Osteocyte (in vitro differentiated cells): ENCODE data around the gene ADAM30. TPM values are rescaled to one million over a fixed set of nuclear protein-coding genes. Genes with fewer than 3 reads are reported as not detected.

ENCODE experiments used
- DNase-seq: peaks from one replicate; pipeline ENCODE4 v3.0.0; 2021; ENCODE audit warnings: mixed read lengths; ENCODE audit not compliant: unreplicated experiment; ENCODE audit errors: extremely low spot score
- H3K27ac Mint-ChIP-seq: one replicate; pipeline ENCODE4 v1.8.0; 2021; ENCODE audit warnings: mild to moderate bottlenecking, mixed read lengths; ENCODE audit not compliant: unreplicated experiment
- H3K27me3 Mint-ChIP-seq: one replicate; pipeline ENCODE4 v1.8.0; 2021; ENCODE audit warnings: mixed read lengths; ENCODE audit not compliant: unreplicated experiment
- H3K36me3 Mint-ChIP-seq: one replicate; pipeline ENCODE4 v1.8.0; 2021; ENCODE audit warnings: mixed read lengths; ENCODE audit not compliant: unreplicated experiment
- H3K4me1 Mint-ChIP-seq: one replicate; pipeline ENCODE4 v1.8.0; 2021; ENCODE audit warnings: mixed read lengths; ENCODE audit not compliant: unreplicated experiment
- H3K4me3 Mint-ChIP-seq: one replicate; pipeline ENCODE4 v1.8.0; 2021; ENCODE audit warnings: mild to moderate bottlenecking, moderate library complexity, mixed read lengths; ENCODE audit not compliant: unreplicated experiment
- H3K9me3 Mint-ChIP-seq: one replicate; pipeline ENCODE4 v1.8.0; 2021; ENCODE audit warnings: mixed read lengths; ENCODE audit not compliant: unreplicated experiment
- CTCF ChIP-seq: fragments of 200-600 bp; sonication (generic); IDR thresholded peaks from 2 replicates; pipeline ENCODE4 v1.5.0; 2021; ENCODE audit warnings: antibody characterized with exemption, mild to moderate bottlenecking, moderate library complexity
- total RNA-seq: library from RNA; stranded (reverse); gene quantifications from 2 replicates; pipeline ENCODE4 v1.2.1, GENCODE V29; 2021

Gene ADAM30
- total RNA-seq, 1 donor from 2014 or later: not detected

- Mint-ChIP-seq H3K27ac (no peak overlapping the region), H3K4me1 (no peaks in the 10 kb centered on the region), H3K36me3 (peaks cover 42% of the 10 kb centered on the region), H3K27me3 (no peaks in the 10 kb centered on the region), H3K9me3 (peaks cover 5% of the 10 kb centered on the region), H3K4me3 (no peak overlapping the region)
- DNase-seq: no peak
- TF ChIP-seq CTCF: no peak
These were observed 14.3 kb upstream of the ADAM30 start for GRCh38 chr1:119910618-119911017.

GRCh38 chr1:119909890-119910596 is 13.7 kb upstream of the ADAM30 start:
- Mint-ChIP-seq H3K27me3 (peaks cover 4% of the 10 kb centered on the region), H3K4me3 (no peak overlapping the region), H3K4me1 (no peaks in the 10 kb centered on the region), H3K27ac (no peak overlapping the region), H3K36me3 (peaks cover 37% of the 10 kb centered on the region), H3K9me3 (peaks cover 11% of the 10 kb centered on the region)
- no peak for DNase-seq
- no peak for TF ChIP-seq CTCF

GRCh38 chr1:119908661-119909060 is 12.3 kb upstream of the ADAM30 start:
- Mint-ChIP-seq H3K36me3 (peaks cover 25% of the 10 kb centered on the region), H3K4me3 (no peak overlapping the region), H3K9me3 (peaks cover 17% of the 10 kb centered on the region), H3K27ac (no peak overlapping the region), H3K27me3 (peaks cover 11% of the 10 kb centered on the region), H3K4me1 (no peaks in the 10 kb centered on the region)
- TF ChIP-seq CTCF: no peak
- no peak for DNase-seq

GRCh38 chr1:119906927-119907652 is 10.8 kb upstream of the ADAM30 start:
- Mint-ChIP-seq H3K27ac (no peak overlapping the region), H3K27me3 (peaks cover 18% of the 10 kb centered on the region), H3K4me3 (no peak overlapping the region), H3K36me3 (peaks cover 13% of the 10 kb centered on the region), H3K4me1 (no peaks in the 10 kb centered on the region), H3K9me3 (peaks cover 17% of the 10 kb centered on the region)
- no peak for DNase-seq
- no peak for TF ChIP-seq CTCF

- H3K27me3 Mint-ChIP-seq: peaks cover 20% of the 10 kb centered on the region
- no peak for TF ChIP-seq CTCF
These were observed 7.1 kb upstream of the ADAM30 start for GRCh38 chr1:119903443-119903835.

More at GRCh38 chr1:119903443-119903835, 7.1 kb upstream of the ADAM30 start:
- no peak overlapping the region for H3K27ac Mint-ChIP-seq
- peaks cover 17% of the 10 kb centered on the region for H3K9me3 Mint-ChIP-seq
- peaks cover 4% of the 10 kb centered on the region for H3K36me3 Mint-ChIP-seq
- H3K4me1 Mint-ChIP-seq: no peaks in the 10 kb centered on the region
- H3K4me3 Mint-ChIP-seq: no peak overlapping the region
- no peak for DNase-seq
